GM12878 (cell line): ENCODE data around the gene BMP2K. TPM values are rescaled to one million over a fixed set of nuclear protein-coding genes. Genes with fewer than 3 reads are reported as not detected.

Experiments used
- CBFB ChIP-seq: IDR thresholded peaks from 2 replicates; pipeline ENCODE4 v1.6.1; 2016; ENCODE audit warnings: antibody characterized with exemption, low read depth
- SMC3 ChIP-seq: IDR thresholded peaks from 2 replicates; pipeline ENCODE4 v1.6.1; 2011; ENCODE audit warnings: low read length, improper control_type of control experiment, borderline replicate concordance
- SRF ChIP-seq, 2 experiments: IDR thresholded peaks; 2 replicates each; pipeline ENCODE4 v1.6.1; 2011; ENCODE audit warnings: low read depth in 2 of 2, low read length in 2 of 2, mild to moderate bottlenecking in 1 of 2, moderate library complexity in 1 of 2
- TBL1XR1 ChIP-seq: IDR thresholded peaks from 2 replicates; pipeline ENCODE4 v1.6.1; 2012; ENCODE audit warnings: low read depth, low read length, improper control_type of control experiment
- YY1 ChIP-seq: IDR thresholded peaks from 2 replicates; pipeline ENCODE4 v1.6.1; 2011; ENCODE audit warnings: low read depth, mild to moderate bottlenecking, low read length
- polyA plus RNA-seq, 11 experiments: library from polyadenylated mRNA; depleted of rRNA in 4 of 11; unstranded in 6 of 11; stranded (reverse) in 5 of 11; fragments of >200 nt; fragmentation: Nextera tagmentation in 4 of 11; fragmentation: Illumina TruSeq in 1 of 11; extraction: Ambion mirVana in 4 of 11; extraction: Trizol in 1 of 11; gene quantifications; 1 replicate in 1 of 11; 2 replicates in 10 of 11; pipeline versions ENCODE4 v1.2.1 to v1.2.3, GENCODE V29; 2011 to 2016; ENCODE audit warnings: inconsistent platforms in 2 of 11, missing spikeins in 2 of 11, low read depth in 1 of 11
- total RNA-seq, 4 experiments: library from RNA; depleted of rRNA in 3 of 4; stranded (reverse); fragments of >200 nt in 3 of 4; fragmentation: Illumina TruSeq in 1 of 4; extraction: Trizol in 1 of 4; gene quantifications; 2 replicates each; pipeline versions ENCODE4 v1.2.1 to v1.2.3, GENCODE V29; 2013 to 2021
- TF ChIP-seq, protein P1 (sequence below): IDR thresholded peaks from 2 replicates; pipeline ENCODE4 v1.6.1; 2012; ENCODE audit warnings: improper control_type of control experiment, low read depth, low read length; ENCODE audit not compliant: insufficient replicate concordance
- TF ChIP-seq, protein P2 (sequence below): IDR thresholded peaks from 2 replicates; pipeline ENCODE4 v1.6.1; 2011; ENCODE audit warnings: borderline replicate concordance, low read depth, mild to moderate bottlenecking, moderate library complexity, mixed read lengths, low read length; ENCODE audit not compliant: insufficient read depth; ENCODE audit errors: extremely low read length
- TF ChIP-seq, protein P3 (sequence below): IDR thresholded peaks from 2 replicates; pipeline ENCODE4 v1.6.1; 2012; ENCODE audit warnings: low read depth, low read length, improper control_type of control experiment

BMP2K gene
- total and polyA plus RNA-seq, 10 of the 15 experiments (the other 5 are each of a cell fraction or from before 2014, with no cell fraction given) = 3.3 to 84.6 (median 24.8) TPM

DNA sequence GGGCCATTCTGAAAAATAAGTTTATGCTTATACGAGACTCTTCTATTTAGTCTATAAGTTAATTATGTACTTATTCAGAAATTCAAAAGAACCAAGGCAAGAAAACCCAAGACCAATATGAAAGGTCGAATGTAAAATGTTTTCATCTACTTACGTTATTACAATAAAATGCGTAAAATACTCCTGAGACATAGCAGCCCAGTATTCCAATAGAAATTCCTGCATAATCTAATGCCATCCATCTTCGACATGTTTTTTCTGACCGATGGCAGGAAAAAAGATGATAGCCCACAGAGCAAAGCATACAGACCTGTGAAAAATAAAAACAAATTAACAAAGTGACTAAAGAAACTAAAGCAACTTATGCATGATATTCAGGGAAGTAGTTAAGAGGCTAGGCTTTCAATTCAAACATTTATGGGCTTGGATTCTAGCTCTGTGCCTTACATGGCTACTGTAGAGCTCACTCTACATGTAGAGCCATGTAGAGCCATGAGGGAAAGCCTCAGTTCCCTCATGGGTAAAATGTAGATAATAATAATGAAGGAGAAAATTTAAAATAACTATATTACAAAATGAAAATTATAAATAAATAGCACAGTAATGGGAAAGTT lies 154.0 kb downstream of the BMP2K start (continued):
- TF ChIP-seq, protein P1, sequence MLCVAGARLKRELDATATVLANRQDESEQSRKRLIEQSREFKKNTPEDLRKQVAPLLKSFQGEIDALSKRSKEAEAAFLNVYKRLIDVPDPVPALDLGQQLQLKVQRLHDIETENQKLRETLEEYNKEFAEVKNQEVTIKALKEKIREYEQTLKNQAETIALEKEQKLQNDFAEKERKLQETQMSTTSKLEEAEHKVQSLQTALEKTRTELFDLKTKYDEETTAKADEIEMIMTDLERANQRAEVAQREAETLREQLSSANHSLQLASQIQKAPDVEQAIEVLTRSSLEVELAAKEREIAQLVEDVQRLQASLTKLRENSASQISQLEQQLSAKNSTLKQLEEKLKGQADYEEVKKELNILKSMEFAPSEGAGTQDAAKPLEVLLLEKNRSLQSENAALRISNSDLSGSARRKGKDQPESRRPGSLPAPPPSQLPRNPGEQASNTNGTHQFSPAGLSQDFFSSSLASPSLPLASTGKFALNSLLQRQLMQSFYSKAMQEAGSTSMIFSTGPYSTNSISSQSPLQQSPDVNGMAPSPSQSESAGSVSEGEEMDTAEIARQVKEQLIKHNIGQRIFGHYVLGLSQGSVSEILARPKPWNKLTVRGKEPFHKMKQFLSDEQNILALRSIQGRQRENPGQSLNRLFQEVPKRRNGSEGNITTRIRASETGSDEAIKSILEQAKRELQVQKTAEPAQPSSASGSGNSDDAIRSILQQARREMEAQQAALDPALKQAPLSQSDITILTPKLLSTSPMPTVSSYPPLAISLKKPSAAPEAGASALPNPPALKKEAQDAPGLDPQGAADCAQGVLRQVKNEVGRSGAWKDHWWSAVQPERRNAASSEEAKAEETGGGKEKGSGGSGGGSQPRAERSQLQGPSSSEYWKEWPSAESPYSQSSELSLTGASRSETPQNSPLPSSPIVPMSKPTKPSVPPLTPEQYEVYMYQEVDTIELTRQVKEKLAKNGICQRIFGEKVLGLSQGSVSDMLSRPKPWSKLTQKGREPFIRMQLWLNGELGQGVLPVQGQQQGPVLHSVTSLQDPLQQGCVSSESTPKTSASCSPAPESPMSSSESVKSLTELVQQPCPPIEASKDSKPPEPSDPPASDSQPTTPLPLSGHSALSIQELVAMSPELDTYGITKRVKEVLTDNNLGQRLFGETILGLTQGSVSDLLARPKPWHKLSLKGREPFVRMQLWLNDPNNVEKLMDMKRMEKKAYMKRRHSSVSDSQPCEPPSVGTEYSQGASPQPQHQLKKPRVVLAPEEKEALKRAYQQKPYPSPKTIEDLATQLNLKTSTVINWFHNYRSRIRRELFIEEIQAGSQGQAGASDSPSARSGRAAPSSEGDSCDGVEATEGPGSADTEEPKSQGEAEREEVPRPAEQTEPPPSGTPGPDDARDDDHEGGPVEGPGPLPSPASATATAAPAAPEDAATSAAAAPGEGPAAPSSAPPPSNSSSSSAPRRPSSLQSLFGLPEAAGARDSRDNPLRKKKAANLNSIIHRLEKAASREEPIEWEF = no peak
- TF ChIP-seq YY1 (no peak), SRF (IDR thresholded peaks at IDR 0.05; ENCODE audit: low read depth in 2 of 2, low read length in 2 of 2) (no peak), SMC3 (no peak), CBFB (no peak), TBL1XR1 (no peak)
- TF ChIP-seq, protein P2, sequence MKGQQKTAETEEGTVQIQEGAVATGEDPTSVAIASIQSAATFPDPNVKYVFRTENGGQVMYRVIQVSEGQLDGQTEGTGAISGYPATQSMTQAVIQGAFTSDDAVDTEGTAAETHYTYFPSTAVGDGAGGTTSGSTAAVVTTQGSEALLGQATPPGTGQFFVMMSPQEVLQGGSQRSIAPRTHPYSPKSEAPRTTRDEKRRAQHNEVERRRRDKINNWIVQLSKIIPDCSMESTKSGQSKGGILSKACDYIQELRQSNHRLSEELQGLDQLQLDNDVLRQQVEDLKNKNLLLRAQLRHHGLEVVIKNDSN = no peak
- TF ChIP-seq, protein P3, sequence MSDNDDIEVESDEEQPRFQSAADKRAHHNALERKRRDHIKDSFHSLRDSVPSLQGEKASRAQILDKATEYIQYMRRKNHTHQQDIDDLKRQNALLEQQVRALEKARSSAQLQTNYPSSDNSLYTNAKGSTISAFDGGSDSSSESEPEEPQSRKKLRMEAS = no peak
